HepG2 (cell line): ENCODE data around the gene GREM1.

Experiments used
- FOXK1 ChIP-seq: sonication (generic); formaldehyde crosslinking; IDR thresholded peaks from 2 replicates; pipeline ENCODE4 v1.4.0; 2020; ENCODE audit warnings: low read depth, missing genetic modification reagents, borderline replicate concordance
- MTF2 ChIP-seq: sonication (generic); formaldehyde crosslinking; IDR thresholded peaks from 2 replicates; pipeline ENCODE4 v1.5.0; 2020; ENCODE audit warnings: missing genetic modification reagents, borderline replicate concordance
- ZNF10 ChIP-seq: sonication (generic); formaldehyde crosslinking; IDR thresholded peaks from 2 replicates; pipeline ENCODE4 v1.4.0; 2020; ENCODE audit warnings: mild to moderate bottlenecking, low read depth, missing genetic modification reagents, borderline replicate concordance
- ZNF24 ChIP-seq: fragments of 450-650 bp; IDR thresholded peaks from 2 replicates; pipeline ENCODE4 v1.6.1; 2017; ENCODE audit warnings: antibody characterized with exemption, mild to moderate bottlenecking
- TF ChIP-seq, protein P1 (sequence below): sonication (generic); formaldehyde crosslinking; IDR thresholded peaks from 2 replicates; pipeline ENCODE4 v1.5.0; 2020; ENCODE audit warnings: mild to moderate bottlenecking, missing genetic modification reagents, moderate library complexity

DNA sequence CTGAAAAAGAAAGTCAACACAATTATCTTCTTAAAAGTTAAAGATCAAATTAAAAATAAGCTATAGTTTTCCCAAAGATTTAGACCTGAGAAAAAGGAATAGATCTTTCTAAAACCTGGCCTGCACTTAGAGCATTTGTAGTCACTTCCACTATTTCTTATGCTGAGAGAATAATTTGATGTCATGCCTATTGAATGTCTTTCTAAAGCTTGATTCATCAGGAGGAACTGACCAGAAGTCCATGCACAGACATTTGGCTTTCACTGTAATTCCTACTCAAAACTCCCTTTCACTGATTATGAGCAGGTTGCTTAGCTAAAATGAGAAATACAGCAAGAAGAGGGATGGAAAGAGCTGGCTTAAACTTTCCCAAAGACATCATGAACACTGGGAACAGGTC, 4.3 kb downstream of the GREM1 start:
- no peak for TF ChIP-seq ZNF24
- TF ChIP-seq, protein P1, sequence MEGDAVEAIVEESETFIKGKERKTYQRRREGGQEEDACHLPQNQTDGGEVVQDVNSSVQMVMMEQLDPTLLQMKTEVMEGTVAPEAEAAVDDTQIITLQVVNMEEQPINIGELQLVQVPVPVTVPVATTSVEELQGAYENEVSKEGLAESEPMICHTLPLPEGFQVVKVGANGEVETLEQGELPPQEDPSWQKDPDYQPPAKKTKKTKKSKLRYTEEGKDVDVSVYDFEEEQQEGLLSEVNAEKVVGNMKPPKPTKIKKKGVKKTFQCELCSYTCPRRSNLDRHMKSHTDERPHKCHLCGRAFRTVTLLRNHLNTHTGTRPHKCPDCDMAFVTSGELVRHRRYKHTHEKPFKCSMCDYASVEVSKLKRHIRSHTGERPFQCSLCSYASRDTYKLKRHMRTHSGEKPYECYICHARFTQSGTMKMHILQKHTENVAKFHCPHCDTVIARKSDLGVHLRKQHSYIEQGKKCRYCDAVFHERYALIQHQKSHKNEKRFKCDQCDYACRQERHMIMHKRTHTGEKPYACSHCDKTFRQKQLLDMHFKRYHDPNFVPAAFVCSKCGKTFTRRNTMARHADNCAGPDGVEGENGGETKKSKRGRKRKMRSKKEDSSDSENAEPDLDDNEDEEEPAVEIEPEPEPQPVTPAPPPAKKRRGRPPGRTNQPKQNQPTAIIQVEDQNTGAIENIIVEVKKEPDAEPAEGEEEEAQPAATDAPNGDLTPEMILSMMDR (CRISPR knock-in tag), result no peak
- no peak for TF ChIP-seq FOXK1 (CRISPR knock-in tag)
- TF ChIP-seq ZNF10, result no peak
- TF ChIP-seq MTF2 (CRISPR knock-in tag), result no peak
